Measurements from ENCODE around the gene SCN2A.

GRCh38 chr2:165248238-165248637, 9.0 kb downstream of the SCN2A start:
- TF ChIP-seq, protein P1, sequence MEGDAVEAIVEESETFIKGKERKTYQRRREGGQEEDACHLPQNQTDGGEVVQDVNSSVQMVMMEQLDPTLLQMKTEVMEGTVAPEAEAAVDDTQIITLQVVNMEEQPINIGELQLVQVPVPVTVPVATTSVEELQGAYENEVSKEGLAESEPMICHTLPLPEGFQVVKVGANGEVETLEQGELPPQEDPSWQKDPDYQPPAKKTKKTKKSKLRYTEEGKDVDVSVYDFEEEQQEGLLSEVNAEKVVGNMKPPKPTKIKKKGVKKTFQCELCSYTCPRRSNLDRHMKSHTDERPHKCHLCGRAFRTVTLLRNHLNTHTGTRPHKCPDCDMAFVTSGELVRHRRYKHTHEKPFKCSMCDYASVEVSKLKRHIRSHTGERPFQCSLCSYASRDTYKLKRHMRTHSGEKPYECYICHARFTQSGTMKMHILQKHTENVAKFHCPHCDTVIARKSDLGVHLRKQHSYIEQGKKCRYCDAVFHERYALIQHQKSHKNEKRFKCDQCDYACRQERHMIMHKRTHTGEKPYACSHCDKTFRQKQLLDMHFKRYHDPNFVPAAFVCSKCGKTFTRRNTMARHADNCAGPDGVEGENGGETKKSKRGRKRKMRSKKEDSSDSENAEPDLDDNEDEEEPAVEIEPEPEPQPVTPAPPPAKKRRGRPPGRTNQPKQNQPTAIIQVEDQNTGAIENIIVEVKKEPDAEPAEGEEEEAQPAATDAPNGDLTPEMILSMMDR (IDR thresholded peaks at IDR 0.05) = no peak
- TF ChIP-seq POLR2A (IDR thresholded peaks at IDR 0.05) = no peak

Data from testis (tissue), 2 donors.